ENCODE measurements around the gene CMTM7. TPM values are rescaled to one million over a fixed set of nuclear protein-coding genes. Genes with fewer than 3 reads are reported as not detected.

The CMTM7 gene
- total RNA-seq, 1 donor from 2014 or later = 11.8 TPM

GRCh38 chr3:32452009-32452408 lies 60.4 kb downstream of the CMTM7 start:
- H3K27ac ChIP-seq = no peak overlapping the region

DNA sequence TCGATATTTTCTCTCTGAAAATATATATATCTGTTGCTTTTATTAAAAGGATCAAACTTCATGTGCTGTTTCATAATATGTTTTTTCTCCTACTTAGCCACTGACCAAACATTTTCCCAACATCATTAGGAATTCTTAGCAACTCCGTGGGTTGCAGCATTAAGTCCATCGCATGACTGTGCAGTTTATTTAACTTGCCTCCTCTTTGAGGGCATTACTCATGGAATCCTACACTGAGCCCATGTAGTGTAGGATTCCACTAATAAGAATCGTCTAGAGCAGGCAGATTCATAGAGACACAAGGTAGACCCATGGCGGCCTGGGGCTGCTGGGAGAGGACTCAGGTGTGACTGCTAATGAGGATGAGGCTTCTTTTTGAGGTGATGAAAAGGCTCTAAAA lies 61.7 kb downstream of the CMTM7 start:
- H4K20me1 ChIP-seq (ENCODE audit: low read depth) = no peaks in the 10 kb centered on the region
- TF ChIP-seq, protein P1, sequence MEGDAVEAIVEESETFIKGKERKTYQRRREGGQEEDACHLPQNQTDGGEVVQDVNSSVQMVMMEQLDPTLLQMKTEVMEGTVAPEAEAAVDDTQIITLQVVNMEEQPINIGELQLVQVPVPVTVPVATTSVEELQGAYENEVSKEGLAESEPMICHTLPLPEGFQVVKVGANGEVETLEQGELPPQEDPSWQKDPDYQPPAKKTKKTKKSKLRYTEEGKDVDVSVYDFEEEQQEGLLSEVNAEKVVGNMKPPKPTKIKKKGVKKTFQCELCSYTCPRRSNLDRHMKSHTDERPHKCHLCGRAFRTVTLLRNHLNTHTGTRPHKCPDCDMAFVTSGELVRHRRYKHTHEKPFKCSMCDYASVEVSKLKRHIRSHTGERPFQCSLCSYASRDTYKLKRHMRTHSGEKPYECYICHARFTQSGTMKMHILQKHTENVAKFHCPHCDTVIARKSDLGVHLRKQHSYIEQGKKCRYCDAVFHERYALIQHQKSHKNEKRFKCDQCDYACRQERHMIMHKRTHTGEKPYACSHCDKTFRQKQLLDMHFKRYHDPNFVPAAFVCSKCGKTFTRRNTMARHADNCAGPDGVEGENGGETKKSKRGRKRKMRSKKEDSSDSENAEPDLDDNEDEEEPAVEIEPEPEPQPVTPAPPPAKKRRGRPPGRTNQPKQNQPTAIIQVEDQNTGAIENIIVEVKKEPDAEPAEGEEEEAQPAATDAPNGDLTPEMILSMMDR (IDR thresholded peaks at IDR 0.05) = no peak
- TF ChIP-seq EZH2phosphoT487 (IDR thresholded peaks at IDR 0.05) (no peak), EZH2 (IDR thresholded peaks at IDR 0.05) (no peak)
- Mint-ChIP-seq H3K9me3 (no peaks in the 10 kb centered on the region), H3K4me1 (peaks cover 21% of the 10 kb centered on the region), H3K27ac (no peak overlapping the region), H3K4me3 (no peak overlapping the region), H3K27me3 (ENCODE audit: insufficient read depth, low read depth) (peaks cover 5% of the 10 kb centered on the region), H3K36me3 (peaks cover 3% of the 10 kb centered on the region)
- no peak overlapping the region for H3K27ac ChIP-seq
- H3K27me3 ChIP-seq = no peaks in the 10 kb centered on the region
- no peak overlapping the region for H3K4me2 ChIP-seq
- no peak overlapping the region for H3K4me3 ChIP-seq
- no peak overlapping the region for H3K9ac ChIP-seq
- H3K36me3 ChIP-seq = no peaks in the 10 kb centered on the region
- no peak for DNase-seq (ENCODE audit: low spot score)
- H2AFZ ChIP-seq (replicated peaks) = no peak overlapping the region
- no peaks in the 10 kb centered on the region for H3K79me2 ChIP-seq (ENCODE audit: low read depth)
- peaks cover 22% of the 10 kb centered on the region for H3F3A ChIP-seq (ENCODE audit: low read depth)
- peaks cover 57% of the 10 kb centered on the region for H3K4me1 ChIP-seq
- H3K9me3 ChIP-seq (ENCODE audit: low read depth) = no peaks in the 10 kb centered on the region

More at GRCh38 chr3:32452009-32452408, 60.4 kb downstream of the CMTM7 start:
- Histone ChIP-seq H2AFZ (replicated peaks) (no peak overlapping the region), H3K4me1 (peaks cover 66% of the 10 kb centered on the region), H4K20me1 (ENCODE audit: low read depth) (no peaks in the 10 kb centered on the region), H3K9me3 (ENCODE audit: low read depth) (no peaks in the 10 kb centered on the region), H3K9ac (no peak overlapping the region), H3K4me3 (no peak overlapping the region), H3K36me3 (no peaks in the 10 kb centered on the region), H3F3A (ENCODE audit: low read depth) (peaks cover 22% of the 10 kb centered on the region), H3K79me2 (ENCODE audit: low read depth) (no peaks in the 10 kb centered on the region), H3K4me2 (peak overlapping the region; percentile 57), H3K27me3 (no peaks in the 10 kb centered on the region)
- Mint-ChIP-seq H3K9me3 (no peaks in the 10 kb centered on the region), H3K4me1 (peaks cover 18% of the 10 kb centered on the region), H3K27me3 (ENCODE audit: insufficient read depth, low read depth) (peaks cover 6% of the 10 kb centered on the region), H3K27ac (no peak overlapping the region), H3K4me3 (no peak overlapping the region), H3K36me3 (no peaks in the 10 kb centered on the region)
- DNase-seq (ENCODE audit: low spot score) = no peak
- no peak for TF ChIP-seq EZH2 (IDR thresholded peaks at IDR 0.05)
- TF ChIP-seq, protein P1 (IDR thresholded peaks at IDR 0.05) = no peak

DNA sequence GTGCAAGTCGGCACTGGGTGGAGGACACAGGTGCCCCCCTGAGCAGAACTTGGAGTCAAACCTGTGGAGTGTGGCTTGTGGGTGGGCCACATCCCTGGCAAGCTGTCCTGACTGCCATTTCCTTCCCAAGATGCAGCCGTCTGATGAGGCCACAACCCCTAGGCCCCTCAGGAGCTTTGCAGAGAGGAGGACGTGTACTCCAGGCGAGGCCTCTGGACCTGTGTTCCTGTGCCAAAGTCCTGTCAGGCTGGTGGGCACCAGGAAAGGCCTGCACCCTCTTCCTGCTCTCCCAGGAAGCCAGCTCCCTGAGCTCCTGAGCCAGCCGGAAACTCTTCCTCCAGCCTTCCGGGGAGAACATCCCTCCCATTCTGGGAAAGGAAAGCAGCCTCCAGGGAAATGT lies 62.5 kb downstream of the CMTM7 start:
- Histone ChIP-seq H2AFZ (replicated peaks) (no peak overlapping the region), H3K4me3 (no peak overlapping the region), H4K20me1 (ENCODE audit: low read depth) (no peaks in the 10 kb centered on the region), H3K27me3 (no peaks in the 10 kb centered on the region), H3K9ac (no peak overlapping the region), H3K4me2 (no peak overlapping the region), H3K36me3 (no peaks in the 10 kb centered on the region), H3F3A (ENCODE audit: low read depth) (peaks cover 16% of the 10 kb centered on the region), H3K4me1 (peaks cover 51% of the 10 kb centered on the region), H3K79me2 (ENCODE audit: low read depth) (no peaks in the 10 kb centered on the region), H3K9me3 (ENCODE audit: low read depth) (no peaks in the 10 kb centered on the region), H3K27ac (no peak overlapping the region)
- Mint-ChIP-seq H3K4me3 (no peak overlapping the region), H3K27ac (no peak overlapping the region), H3K36me3 (peaks cover 3% of the 10 kb centered on the region), H3K4me1 (peaks cover 22% of the 10 kb centered on the region), H3K9me3 (no peaks in the 10 kb centered on the region), H3K27me3 (ENCODE audit: insufficient read depth, low read depth) (peaks cover 2% of the 10 kb centered on the region)
- no peak for DNase-seq (ENCODE audit: low spot score)
- TF ChIP-seq EZH2phosphoT487 (IDR thresholded peaks at IDR 0.05) = no peak
- TF ChIP-seq EZH2 (IDR thresholded peaks at IDR 0.05) = no peak
- TF ChIP-seq, protein P1 (IDR thresholded peaks at IDR 0.05) = no peak

Measured in neural progenitor cell (in vitro differentiated cells).